H9 (cell line): ENCODE results near the gene OCIAD2. TPM values are rescaled to one million over a fixed set of nuclear protein-coding genes. Genes with fewer than 3 reads are reported as not detected.

Experiments used
- DNase-seq: peaks from one replicate; pipeline ENCODE4 v3.0.0-alpha.2; 2017
- H2AFZ ChIP-seq: one replicate; pipeline ENCODE4 v1.6.1; 2013; ENCODE audit warnings: mild to moderate bottlenecking, low read length, control low read depth, moderate library complexity
- H2AK5ac ChIP-seq: 2 replicates; pipeline ENCODE4 v1.6.1; 2013; ENCODE audit warnings: low read length, control low read depth, mixed read lengths; ENCODE audit not compliant: insufficient read length
- H2BK120ac ChIP-seq: one replicate; pipeline ENCODE4 v1.6.1; 2013; ENCODE audit warnings: low read depth, mild to moderate bottlenecking, low read length, control low read depth, inconsistent platforms; ENCODE audit not compliant: poor library complexity, severe bottlenecking
- H2BK12ac ChIP-seq: 2 replicates; pipeline ENCODE4 v1.6.1; 2013; ENCODE audit warnings: low read length, control low read depth, mixed read lengths, low read depth; ENCODE audit not compliant: insufficient read length
- H2BK15ac ChIP-seq: 2 replicates; pipeline ENCODE4 v1.6.1; 2013; ENCODE audit warnings: low read depth, low read length, control low read depth
- H2BK20ac ChIP-seq: one replicate; pipeline ENCODE4 v1.6.1; 2013; ENCODE audit warnings: low read depth, mild to moderate bottlenecking, low read length, control low read depth, inconsistent platforms; ENCODE audit not compliant: poor library complexity, severe bottlenecking
- H2BK5ac ChIP-seq: 2 replicates; pipeline ENCODE4 v1.6.1; 2013; ENCODE audit warnings: low read length, control low read depth, mixed read lengths; ENCODE audit not compliant: insufficient read length
- H3K14ac ChIP-seq: 2 replicates; pipeline ENCODE4 v1.6.1; 2013; ENCODE audit warnings: low read length, control low read depth; ENCODE audit not compliant: insufficient read depth
- H3K18ac ChIP-seq: 2 replicates; pipeline ENCODE4 v1.6.1; 2013; ENCODE audit warnings: low read depth, mild to moderate bottlenecking, mixed read lengths, low read length, control low read depth; ENCODE audit not compliant: insufficient read length
- H3K23ac ChIP-seq: 2 replicates; pipeline ENCODE4 v1.6.1; 2013; ENCODE audit warnings: low read length, control low read depth, mixed read lengths, low read depth; ENCODE audit not compliant: insufficient read length
- H3K23me2 ChIP-seq: 2 replicates; pipeline ENCODE4 v1.6.1; 2013; ENCODE audit warnings: low read depth, mild to moderate bottlenecking, mixed read lengths, low read length, control low read depth; ENCODE audit not compliant: insufficient read length, poor library complexity, severe bottlenecking
- H3K27ac ChIP-seq: 2 replicates; pipeline ENCODE4 v1.5.1; 2013; ENCODE audit warnings: low read length, control low read depth, mixed read lengths, low read depth; ENCODE audit not compliant: insufficient read length
- H3K27me3 ChIP-seq: 2 replicates; pipeline ENCODE4 v1.6.1; 2013; ENCODE audit warnings: low read length, control low read depth, inconsistent platforms; ENCODE audit not compliant: insufficient read depth
- H3K4ac ChIP-seq: 2 replicates; pipeline ENCODE4 v1.6.1; 2013; ENCODE audit warnings: low read depth, mild to moderate bottlenecking, control low read depth, inconsistent platforms, low read length, moderate library complexity
- H3K4me1 ChIP-seq: 2 replicates; pipeline ENCODE4 v1.6.1; 2013; ENCODE audit warnings: low read length, control low read depth, inconsistent platforms; ENCODE audit not compliant: insufficient read depth
- H3K4me2 ChIP-seq: 2 replicates; pipeline ENCODE4 v1.6.1; 2013; ENCODE audit warnings: low read length, control low read depth, mixed read lengths; ENCODE audit not compliant: insufficient read length, insufficient read depth
- H3K56ac ChIP-seq: 2 replicates; pipeline ENCODE4 v1.6.1; 2013; ENCODE audit warnings: low read depth, mild to moderate bottlenecking, mixed read lengths, low read length, control low read depth; ENCODE audit not compliant: insufficient read length
- H3K79me1 ChIP-seq: 2 replicates; pipeline ENCODE4 v1.6.1; 2013; ENCODE audit warnings: low read depth, mild to moderate bottlenecking, moderate library complexity, low read length, control low read depth, inconsistent platforms; ENCODE audit not compliant: insufficient read depth, poor library complexity, severe bottlenecking
- H3K79me2 ChIP-seq: 2 replicates; pipeline ENCODE4 v1.6.1; 2013; ENCODE audit warnings: low read length, control low read depth, inconsistent platforms; ENCODE audit not compliant: insufficient read depth
- H3K9ac ChIP-seq: 2 replicates; pipeline ENCODE4 v1.6.1; 2013; ENCODE audit warnings: low read length, control low read depth, mixed read lengths; ENCODE audit not compliant: insufficient read length; ENCODE audit errors: extremely low read depth
- H3K9me3 ChIP-seq: one replicate; pipeline ENCODE4 v1.6.1; 2013; ENCODE audit warnings: low read depth, low read length, inconsistent platforms; ENCODE audit not compliant: control insufficient read depth
- H3T11ph ChIP-seq: one replicate; pipeline ENCODE4 v1.6.1; 2013; ENCODE audit warnings: mild to moderate bottlenecking, low read length, control low read depth, inconsistent platforms
- H4K20me1 ChIP-seq: one replicate; pipeline ENCODE4 v1.6.1; 2013; ENCODE audit not compliant: control insufficient read depth, insufficient read length, insufficient read depth
- H4K5ac ChIP-seq: 2 replicates; pipeline ENCODE4 v1.6.1; 2013; ENCODE audit warnings: low read depth, mild to moderate bottlenecking, mixed read lengths, low read length, control low read depth; ENCODE audit not compliant: insufficient read length
- H4K8ac ChIP-seq: replicated peaks from 2 replicates; pipeline ENCODE4 v1.6.1; 2013; ENCODE audit warnings: low read length, control low read depth, mixed read lengths, low read depth; ENCODE audit not compliant: insufficient read length
- H4K91ac ChIP-seq: 2 replicates; pipeline ENCODE4 v1.6.1; 2013; ENCODE audit warnings: low read depth, mild to moderate bottlenecking, moderate library complexity, mixed read lengths, low read length, control low read depth; ENCODE audit not compliant: insufficient read length
- H3K27ac Mint-ChIP-seq, 3 experiments: 2 replicates in 2 of 3; 3 replicates in 1 of 3; pipeline ENCODE4 v1.8.0; 2020 to 2021; ENCODE audit warnings: mixed read lengths in 3 of 3, mild to moderate bottlenecking in 1 of 3, moderate library complexity in 1 of 3
- H3K27me3 Mint-ChIP-seq: 2 replicates; pipeline ENCODE4 v1.8.0; 2021; ENCODE audit warnings: low read depth, mild to moderate bottlenecking, moderate library complexity, mixed read lengths
- H3K36me3 Mint-ChIP-seq, 3 experiments: 2 replicates in 2 of 3; 3 replicates in 1 of 3; pipeline ENCODE4 v1.8.0; 2020 to 2021; ENCODE audit warnings: low read depth in 3 of 3, mixed read lengths in 3 of 3; ENCODE audit not compliant: insufficient read depth in 1 of 3
- H3K4me1 Mint-ChIP-seq, 2 experiments: 2 replicates each; pipeline ENCODE4 v1.8.0; 2020; ENCODE audit warnings: mixed read lengths in 2 of 2
- H3K4me3 Mint-ChIP-seq, 2 experiments: 2 replicates in 1 of 2; 3 replicates in 1 of 2; pipeline ENCODE4 v1.8.0; 2020 to 2021; ENCODE audit warnings: mild to moderate bottlenecking in 2 of 2, mixed read lengths in 2 of 2, moderate library complexity in 1 of 2
- H3K9me3 Mint-ChIP-seq, 2 experiments: 2 replicates in 1 of 2; 3 replicates in 1 of 2; pipeline ENCODE4 v1.8.0; 2020; ENCODE audit warnings: mild to moderate bottlenecking in 2 of 2, mixed read lengths in 2 of 2, moderate library complexity in 1 of 2
- WGBS: extraction: QIAGEN DNeasy Blood & Tissue Kit; methylation state at CpG from one replicate; pipeline ENCODE4 v1.1.7; 2013; ENCODE audit warnings: missing lambda C conversion rate, low lambda C conversion rate, mixed read lengths; ENCODE audit not compliant: insufficient read length; ENCODE audit errors: extremely low coverage; 5-methylcytosine and 5-hydroxymethylcytosine counted together
- total RNA-seq: library from RNA; stranded (reverse); gene quantifications from 2 replicates; pipeline ENCODE4 v1.2.1, GENCODE V29; 2021
- TF ChIP-seq, protein P1 (sequence below): fragments of 200-600 bp; sonication (generic); conservative IDR thresholded peaks from 3 replicates; pipeline ENCODE4 v1.8.0; 2021; ENCODE audit warnings: antibody characterized with exemption, mild to moderate bottlenecking

Gene OCIAD2
- total RNA-seq, 1 experiment from 2014 or later, result 108 TPM

DNA sequence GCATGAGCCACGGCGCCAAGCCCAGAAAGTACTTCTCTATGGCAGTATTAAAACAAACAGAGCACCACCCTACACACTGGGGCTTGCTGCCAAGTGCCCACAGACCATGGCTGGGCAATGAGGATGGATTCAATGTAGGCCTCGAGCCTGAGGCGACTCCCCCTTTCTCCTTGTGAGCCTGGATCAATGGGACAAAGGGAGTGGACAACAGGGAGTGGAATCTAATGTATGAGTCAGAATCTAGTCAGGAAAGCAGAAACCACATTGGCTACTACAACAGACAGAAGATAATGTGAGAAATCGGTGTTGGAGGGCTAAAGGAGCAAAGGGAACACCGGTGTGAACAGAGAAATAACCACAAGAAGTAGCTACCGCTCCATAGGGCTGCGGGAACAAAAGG lies 37.7 kb upstream of the OCIAD2 start:
- Histone ChIP-seq H3K18ac (no peak overlapping the region), H3K56ac (no peak overlapping the region), H2BK120ac (no peak overlapping the region), H2AFZ (no peak overlapping the region), H2BK20ac (no peak overlapping the region), H3K4me1 (peaks cover 5% of the 10 kb centered on the region), H3K23ac (no peak overlapping the region), H3K4ac (no peak overlapping the region), H2BK12ac (no peak overlapping the region), H3K79me2 (no peaks in the 10 kb centered on the region), H2BK15ac (no peak overlapping the region), H2BK5ac (no peak overlapping the region), H3K4me2 (no peak overlapping the region), H3K9me3 (no peaks in the 10 kb centered on the region), H2AK5ac (no peak overlapping the region), H4K91ac (no peak overlapping the region), H3K14ac (no peak overlapping the region), H4K20me1 (no peaks in the 10 kb centered on the region), H3K9ac (no peak overlapping the region), H3T11ph (no peak overlapping the region), H3K23me2 (no peaks in the 10 kb centered on the region), H4K5ac (no peak overlapping the region), H3K79me1 (no peaks in the 10 kb centered on the region), H3K27ac (no peak overlapping the region), H3K27me3 (no peaks in the 10 kb centered on the region), H4K8ac (no peak overlapping the region)
- peaks cover 22% of the 10 kb centered on the region for H3K27me3 Mint-ChIP-seq
- peaks cover 0 to 2% of the 10 kb centered on the region in 2 experiments; a peak in 1 of 5 replicates for H3K9me3 Mint-ChIP-seq
- TF ChIP-seq, protein P1, sequence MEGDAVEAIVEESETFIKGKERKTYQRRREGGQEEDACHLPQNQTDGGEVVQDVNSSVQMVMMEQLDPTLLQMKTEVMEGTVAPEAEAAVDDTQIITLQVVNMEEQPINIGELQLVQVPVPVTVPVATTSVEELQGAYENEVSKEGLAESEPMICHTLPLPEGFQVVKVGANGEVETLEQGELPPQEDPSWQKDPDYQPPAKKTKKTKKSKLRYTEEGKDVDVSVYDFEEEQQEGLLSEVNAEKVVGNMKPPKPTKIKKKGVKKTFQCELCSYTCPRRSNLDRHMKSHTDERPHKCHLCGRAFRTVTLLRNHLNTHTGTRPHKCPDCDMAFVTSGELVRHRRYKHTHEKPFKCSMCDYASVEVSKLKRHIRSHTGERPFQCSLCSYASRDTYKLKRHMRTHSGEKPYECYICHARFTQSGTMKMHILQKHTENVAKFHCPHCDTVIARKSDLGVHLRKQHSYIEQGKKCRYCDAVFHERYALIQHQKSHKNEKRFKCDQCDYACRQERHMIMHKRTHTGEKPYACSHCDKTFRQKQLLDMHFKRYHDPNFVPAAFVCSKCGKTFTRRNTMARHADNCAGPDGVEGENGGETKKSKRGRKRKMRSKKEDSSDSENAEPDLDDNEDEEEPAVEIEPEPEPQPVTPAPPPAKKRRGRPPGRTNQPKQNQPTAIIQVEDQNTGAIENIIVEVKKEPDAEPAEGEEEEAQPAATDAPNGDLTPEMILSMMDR, result no peak
- H3K4me3 Mint-ChIP-seq, result no peak overlapping the region
- no peak for DNase-seq
- H3K4me1 Mint-ChIP-seq, result peaks cover 13 to 16% of the 10 kb centered on the region in 2 experiments
- peak overlapping the region in 1 of 3 experiments; percentile 20; a peak in 2 of 7 replicates for H3K27ac Mint-ChIP-seq
- no CpG with 5 or more reads among the region's 8 CpGs for WGBS
- no peaks in the 10 kb centered on the region for H3K36me3 Mint-ChIP-seq
